ENCODE results near the gene CENATAC.

The CENATAC gene

DNA sequence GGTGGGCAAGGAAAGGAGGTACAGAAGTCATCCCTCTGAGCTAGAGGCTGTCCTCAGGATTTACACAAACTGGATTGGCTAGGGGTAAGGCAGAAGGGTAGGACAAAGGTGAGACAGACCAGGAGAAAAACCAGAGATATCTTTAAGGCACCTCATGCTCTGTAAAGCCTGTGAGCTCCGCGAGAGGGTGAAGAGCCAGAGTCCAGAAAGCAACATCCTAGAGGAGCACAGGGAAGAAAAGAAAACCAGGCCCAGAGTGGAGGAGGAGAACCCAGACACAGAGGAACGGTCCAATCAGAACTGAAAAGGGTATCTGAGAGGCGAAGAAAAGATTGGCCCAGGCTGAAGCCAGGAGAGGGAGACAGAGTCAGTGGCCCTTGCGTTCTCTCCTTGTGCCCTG lies 27.6 kb downstream of the CENATAC start:
- ChIA-PET POLR2A (interaction anchor here (0.5 to 1.1 kb wide), 2 partner anchors 18 to 29 kb away, joined by 3 to 4 read pairs; no protein-coding TSS in a partner anchor), CTCF (interaction anchor here (1.2 to 2.3 kb wide), 2 partner anchors 13 to 24 kb away, joined by 3 to 7 read pairs; no protein-coding TSS in a partner anchor)
- no peak overlapping the region for H3K4me3 ChIP-seq (ENCODE audit: control insufficient read depth in 1 of 7, extremely low read depth in 1 of 7, insufficient read depth in 4 of 7, low read depth in 2 of 7, low read length in 6 of 7)
- no peak overlapping the region for H3K27ac ChIP-seq (ENCODE audit: insufficient read depth in 1 of 2, low read depth in 1 of 2, low read length in 2 of 2, poor library complexity in 1 of 2, severe bottlenecking in 2 of 2)
- H3K36me3 ChIP-seq (ENCODE audit: control insufficient read depth in 4 of 4, insufficient read depth in 4 of 4, low read length in 3 of 4) = peaks cover 13 to 76% (median 53%) of the 10 kb centered on the region in 4 experiments
- H3K4me1 ChIP-seq (ENCODE audit: control extremely low read depth in 1 of 4, control insufficient read depth in 4 of 4, insufficient read depth in 4 of 4, low read length in 3 of 4) = peaks cover 0 to 21% (median 18%) of the 10 kb centered on the region in 4 experiments
- no peak for DNase-seq
- H3K9me3 ChIP-seq (ENCODE audit: control extremely low read depth in 1 of 5, control insufficient read depth in 4 of 5, insufficient read depth in 2 of 5, low read depth in 1 of 5, low read length in 4 of 5) = no peaks in the 10 kb centered on the region
- WGBS (ENCODE audit: insufficient coverage) = 99% methylated on average over 5 of the region's 5 CpGs
- H3K27me3 ChIP-seq (replicated peaks in 2 of 5; ENCODE audit: control insufficient read depth in 4 of 5, insufficient read depth in 5 of 5, low read length in 4 of 5) = no peaks in the 10 kb centered on the region

DNA sequence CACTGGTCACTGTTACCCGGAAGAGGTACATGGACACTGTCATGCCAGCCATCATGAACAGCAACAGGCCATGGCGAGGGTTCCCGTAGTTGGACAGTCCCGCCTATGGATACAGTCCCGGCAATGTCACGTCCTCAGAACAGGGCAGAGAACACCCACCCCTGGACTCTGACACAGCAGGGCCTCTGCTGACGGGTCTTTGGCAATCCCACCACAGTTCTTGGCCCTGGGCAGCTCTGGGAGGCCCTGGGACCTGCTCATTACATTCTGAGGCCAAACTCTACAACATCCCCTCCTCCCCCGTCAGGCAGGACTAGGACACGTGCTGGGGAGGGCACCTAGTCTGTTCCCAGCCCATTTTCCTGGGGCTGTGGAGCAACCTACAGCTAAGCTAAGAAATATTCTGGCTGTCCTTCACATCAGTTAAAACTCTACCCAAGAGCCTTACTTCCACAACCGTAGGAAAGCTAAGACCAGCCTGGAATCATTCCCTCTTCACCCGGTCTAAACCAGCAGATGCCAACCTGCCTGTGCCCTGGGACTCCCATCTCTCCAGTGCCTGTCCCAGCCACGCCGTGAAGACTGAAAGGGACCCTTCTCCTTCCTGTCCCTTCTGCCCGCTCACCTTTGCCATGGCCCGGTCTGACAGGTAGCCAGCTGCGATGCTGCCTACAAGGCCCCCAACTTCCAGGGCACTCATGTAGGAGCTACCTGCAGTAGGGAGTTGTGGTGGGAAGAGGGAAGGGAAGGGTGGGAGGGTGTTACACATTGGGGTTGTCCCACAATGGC lies 28.2 kb downstream of the CENATAC start:
- H3K4me1 ChIP-seq (ENCODE audit: control extremely low read depth in 1 of 4, control insufficient read depth in 4 of 4, insufficient read depth in 4 of 4, low read length in 3 of 4) = peaks cover 0 to 22% (median 19%) of the 10 kb centered on the region in 4 experiments
- H3K27me3 ChIP-seq (replicated peaks in 2 of 5; ENCODE audit: control insufficient read depth in 4 of 5, insufficient read depth in 5 of 5, low read length in 4 of 5) = no peaks in the 10 kb centered on the region
- no peak for DNase-seq
- H3K4me3 ChIP-seq (ENCODE audit: control insufficient read depth in 1 of 7, extremely low read depth in 1 of 7, insufficient read depth in 4 of 7, low read depth in 2 of 7, low read length in 6 of 7) = no peak overlapping the region
- 100% methylated on average over 10 of the region's 16 CpGs for WGBS (ENCODE audit: insufficient coverage)
- H3K9me3 ChIP-seq (ENCODE audit: control extremely low read depth in 1 of 5, control insufficient read depth in 4 of 5, insufficient read depth in 2 of 5, low read depth in 1 of 5, low read length in 4 of 5) = no peaks in the 10 kb centered on the region
- ChIA-PET POLR2A (interaction anchor here (0.5 to 1.1 kb wide), 3 partner anchors 17 to 69 kb away, joined by 3 to 4 read pairs (median 3); no protein-coding TSS in a partner anchor), CTCF (interaction anchor here (1.2 kb wide), 1 partner anchor 24 kb away, joined by 3 read pairs; no protein-coding TSS in a partner anchor)
- H3K36me3 ChIP-seq (ENCODE audit: control insufficient read depth in 4 of 4, insufficient read depth in 4 of 4, low read length in 3 of 4) = peaks cover 13 to 74% (median 52%) of the 10 kb centered on the region in 4 experiments
- H3K27ac ChIP-seq (ENCODE audit: insufficient read depth in 1 of 2, low read depth in 1 of 2, low read length in 2 of 2, poor library complexity in 1 of 2, severe bottlenecking in 2 of 2) = no peak overlapping the region

DNA sequence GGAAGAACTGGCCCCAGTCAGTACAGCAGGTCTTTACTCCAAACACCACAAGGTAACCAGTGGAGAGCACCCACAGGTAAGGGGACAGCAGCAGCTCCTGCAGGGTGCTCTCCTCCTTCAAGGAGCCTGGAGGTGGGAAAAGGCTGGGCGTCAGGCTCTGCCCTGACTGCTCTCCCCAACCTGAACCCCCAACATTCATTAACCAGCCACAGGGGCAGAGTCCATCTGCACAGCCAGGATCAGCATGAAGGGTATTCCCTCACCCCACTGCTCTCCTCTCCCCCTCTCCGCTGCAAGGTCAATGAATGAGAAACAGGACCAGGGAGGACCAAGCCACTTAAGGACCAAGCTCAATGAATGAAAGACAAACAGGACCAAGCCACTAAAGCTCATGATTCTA lies 29.0 kb downstream of the CENATAC start:
- DNase-seq = no peak
- Histone ChIP-seq H3K27me3 (replicated peaks in 2 of 5; ENCODE audit: control insufficient read depth in 4 of 5, insufficient read depth in 5 of 5, low read length in 4 of 5) (no peaks in the 10 kb centered on the region), H3K36me3 (ENCODE audit: control insufficient read depth in 4 of 4, insufficient read depth in 4 of 4, low read length in 3 of 4) (peaks cover 13 to 66% (median 47%) of the 10 kb centered on the region in 4 experiments), H3K9me3 (ENCODE audit: control extremely low read depth in 1 of 5, control insufficient read depth in 4 of 5, insufficient read depth in 2 of 5, low read depth in 1 of 5, low read length in 4 of 5) (no peaks in the 10 kb centered on the region), H3K4me1 (ENCODE audit: control extremely low read depth in 1 of 4, control insufficient read depth in 4 of 4, insufficient read depth in 4 of 4, low read length in 3 of 4) (peaks cover 0 to 22% (median 21%) of the 10 kb centered on the region in 4 experiments), H3K27ac (ENCODE audit: insufficient read depth in 1 of 2, low read depth in 1 of 2, low read length in 2 of 2, poor library complexity in 1 of 2, severe bottlenecking in 2 of 2) (no peak overlapping the region), H3K4me3 (ENCODE audit: control insufficient read depth in 1 of 7, extremely low read depth in 1 of 7, insufficient read depth in 4 of 7, low read depth in 2 of 7, low read length in 6 of 7) (no peak overlapping the region)
- 100% methylated on average over 1 of the region's 2 CpGs for WGBS (ENCODE audit: insufficient coverage)
- CTCF ChIA-PET = interaction anchor here (0.6 to 1.9 kb wide), 2 partner anchors 8 to 22 kb away, joined by 3 to 5 read pairs; no protein-coding TSS in a partner anchor
- POLR2A ChIA-PET = no interaction called here

DNA sequence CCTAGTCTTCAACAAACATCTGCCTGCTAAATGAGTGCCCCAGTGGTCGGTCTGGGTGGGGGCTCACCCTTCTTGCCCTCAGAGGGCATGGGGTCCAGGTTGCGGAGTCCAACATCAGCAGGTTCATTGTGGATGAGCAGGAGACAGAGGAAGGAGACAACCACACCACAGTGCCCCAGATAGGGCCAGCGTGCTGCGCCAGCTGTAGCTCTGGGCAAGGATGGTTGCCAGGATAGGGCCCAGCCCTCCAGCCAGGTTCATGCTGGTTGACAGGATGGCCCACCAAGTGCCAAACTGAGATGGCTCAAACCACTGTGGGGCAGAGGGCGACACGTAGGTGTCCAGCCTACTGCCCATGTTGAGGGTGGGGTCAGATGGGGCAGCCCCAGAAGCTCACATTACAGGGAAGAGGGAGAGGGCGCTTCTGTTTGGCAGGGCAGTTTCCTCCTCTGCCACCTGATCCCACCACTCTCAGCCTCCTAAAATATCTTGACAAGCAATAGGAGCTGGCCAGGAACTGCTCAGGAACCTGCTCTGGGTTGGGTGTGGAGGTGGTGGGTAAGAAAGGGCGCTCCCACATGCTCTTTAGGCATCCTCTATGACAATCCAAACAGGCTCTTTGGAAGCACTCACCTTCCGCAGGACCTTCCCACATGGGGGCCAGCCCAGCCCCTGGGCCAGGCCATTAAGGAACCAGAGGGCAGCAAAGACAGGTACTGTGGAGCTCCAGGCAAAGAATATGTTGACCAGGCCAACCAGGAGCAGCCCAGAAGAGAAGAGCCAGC lies 29.8 kb downstream of the CENATAC start:
- no peak overlapping the region for H3K27ac ChIP-seq (ENCODE audit: insufficient read depth in 1 of 2, low read depth in 1 of 2, low read length in 2 of 2, poor library complexity in 1 of 2, severe bottlenecking in 2 of 2)
- CTCF ChIA-PET = interaction anchor here (1.9 kb wide), 1 partner anchor 9 kb away, joined by 5 read pairs; no protein-coding TSS in a partner anchor
- H3K9me3 ChIP-seq (ENCODE audit: control extremely low read depth in 1 of 5, control insufficient read depth in 4 of 5, insufficient read depth in 2 of 5, low read depth in 1 of 5, low read length in 4 of 5) = no peaks in the 10 kb centered on the region
- H3K4me1 ChIP-seq (ENCODE audit: control extremely low read depth in 1 of 4, control insufficient read depth in 4 of 4, insufficient read depth in 4 of 4, low read length in 3 of 4) = peaks cover 0 to 22% (median 21%) of the 10 kb centered on the region in 4 experiments
- no peak for DNase-seq
- POLR2A ChIA-PET = no interaction called here
- no peak overlapping the region for H3K4me3 ChIP-seq (ENCODE audit: control insufficient read depth in 1 of 7, extremely low read depth in 1 of 7, insufficient read depth in 4 of 7, low read depth in 2 of 7, low read length in 6 of 7)
- 96% methylated on average over 8 of the region's 9 CpGs for whole genome bisulfite sequencing (ENCODE audit: insufficient coverage)
- no peaks in the 10 kb centered on the region for H3K27me3 ChIP-seq (replicated peaks in 2 of 5; ENCODE audit: control insufficient read depth in 4 of 5, insufficient read depth in 5 of 5, low read length in 4 of 5)
- H3K36me3 ChIP-seq (ENCODE audit: control insufficient read depth in 4 of 4, insufficient read depth in 4 of 4, low read length in 3 of 4) = peaks cover 13 to 62% (median 43%) of the 10 kb centered on the region in 4 experiments

DNA sequence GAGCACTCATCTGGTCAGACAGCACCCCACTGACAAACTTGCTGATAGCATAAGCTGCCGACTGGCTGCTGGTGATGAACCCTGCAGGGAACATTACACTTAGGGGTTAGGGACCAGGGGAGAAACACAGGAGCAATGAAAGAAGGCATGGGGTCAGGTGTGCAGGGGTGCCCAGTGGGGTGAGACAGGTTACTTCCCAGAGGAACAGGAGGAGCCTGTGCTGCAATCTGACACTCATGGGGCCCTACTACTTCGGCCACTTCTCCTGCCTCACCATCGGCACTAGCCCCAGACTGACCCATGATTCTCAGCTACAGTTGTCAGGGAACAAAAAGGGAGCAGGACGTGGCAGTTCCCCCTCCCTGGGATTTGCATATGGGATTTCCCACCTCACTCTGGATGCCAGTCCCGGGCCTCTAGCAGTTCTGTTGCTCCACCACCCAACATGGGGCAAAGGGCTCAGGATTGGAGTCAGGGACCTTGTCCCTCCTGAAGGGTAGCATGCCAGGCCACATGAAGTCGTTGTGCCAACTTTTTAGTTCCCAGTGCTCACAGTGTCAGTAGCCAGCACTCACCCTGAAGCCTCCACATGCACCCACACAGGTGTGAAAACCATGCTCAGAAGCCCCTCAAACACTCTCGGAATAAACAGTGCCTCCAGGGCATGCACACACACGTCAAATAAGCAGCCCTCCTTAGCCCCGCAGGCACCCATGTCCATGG lies 30.6 kb downstream of the CENATAC start:
- WGBS (ENCODE audit: insufficient coverage) = 96% methylated on average over 9 of the region's 9 CpGs
- Histone ChIP-seq H3K9me3 (ENCODE audit: control extremely low read depth in 1 of 5, control insufficient read depth in 4 of 5, insufficient read depth in 2 of 5, low read depth in 1 of 5, low read length in 4 of 5) (no peaks in the 10 kb centered on the region), H3K27me3 (replicated peaks in 2 of 5; ENCODE audit: control insufficient read depth in 4 of 5, insufficient read depth in 5 of 5, low read length in 4 of 5) (no peaks in the 10 kb centered on the region), H3K36me3 (ENCODE audit: control insufficient read depth in 4 of 4, insufficient read depth in 4 of 4, low read length in 3 of 4) (peaks cover 12 to 56% (median 40%) of the 10 kb centered on the region in 4 experiments), H3K27ac (ENCODE audit: insufficient read depth in 1 of 2, low read depth in 1 of 2, low read length in 2 of 2, poor library complexity in 1 of 2, severe bottlenecking in 2 of 2) (peak overlapping the region in 1 of 2 experiments; percentile 3), H3K4me1 (ENCODE audit: control extremely low read depth in 1 of 4, control insufficient read depth in 4 of 4, insufficient read depth in 4 of 4, low read length in 3 of 4) (peaks cover 0 to 22% (median 21%) of the 10 kb centered on the region in 4 experiments), H3K4me3 (ENCODE audit: control insufficient read depth in 1 of 7, extremely low read depth in 1 of 7, insufficient read depth in 4 of 7, low read depth in 2 of 7, low read length in 6 of 7) (no peak overlapping the region)
- no peak for DNase-seq
- CTCF ChIA-PET = interaction anchor here (1.9 kb wide), 1 partner anchor 9 kb away, joined by 5 read pairs; no protein-coding TSS in a partner anchor
- POLR2A ChIA-PET = no interaction called here

DNA sequence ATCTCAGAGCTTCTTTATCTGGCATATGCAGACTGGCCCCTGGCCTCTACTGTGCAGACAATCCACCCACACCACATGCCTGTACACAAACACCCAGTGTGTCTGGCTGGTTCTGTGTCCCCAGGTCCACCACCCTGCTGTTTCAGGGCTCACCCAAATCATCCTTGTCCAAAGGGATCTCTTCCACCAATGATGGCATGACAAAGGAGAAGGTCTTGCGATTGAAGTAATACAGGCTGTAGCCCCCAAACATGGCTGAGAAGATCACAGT lies 31.1 kb downstream of the CENATAC start:
- CTCF ChIA-PET = interaction anchor here (1.9 to 3.0 kb wide), 2 partner anchors 10 to 18 kb away, joined by 5 to 19 read pairs; no protein-coding TSS in a partner anchor
- Histone ChIP-seq H3K27ac (ENCODE audit: insufficient read depth in 1 of 2, low read depth in 1 of 2, low read length in 2 of 2, poor library complexity in 1 of 2, severe bottlenecking in 2 of 2) (peak overlapping the region in 1 of 2 experiments; percentile 3), H3K4me1 (ENCODE audit: control extremely low read depth in 1 of 4, control insufficient read depth in 4 of 4, insufficient read depth in 4 of 4, low read length in 3 of 4) (peaks cover 0 to 22% (median 21%) of the 10 kb centered on the region in 4 experiments), H3K27me3 (replicated peaks in 2 of 5; ENCODE audit: control insufficient read depth in 4 of 5, insufficient read depth in 5 of 5, low read length in 4 of 5) (no peaks in the 10 kb centered on the region), H3K4me3 (ENCODE audit: control insufficient read depth in 1 of 7, extremely low read depth in 1 of 7, insufficient read depth in 4 of 7, low read depth in 2 of 7, low read length in 6 of 7) (no peak overlapping the region), H3K9me3 (ENCODE audit: control extremely low read depth in 1 of 5, control insufficient read depth in 4 of 5, insufficient read depth in 2 of 5, low read depth in 1 of 5, low read length in 4 of 5) (no peaks in the 10 kb centered on the region), H3K36me3 (ENCODE audit: control insufficient read depth in 4 of 4, insufficient read depth in 4 of 4, low read length in 3 of 4) (peaks cover 7 to 51% (median 35%) of the 10 kb centered on the region in 4 experiments)
- no peak for DNase-seq
- POLR2A ChIA-PET = no interaction called here
- 88% methylated on average over 1 of the region's 1 CpG for WGBS (ENCODE audit: insufficient coverage)
